ENCODE measurements around the gene CREB1. TPM values are rescaled to one million over a fixed set of nuclear protein-coding genes. Genes with fewer than 3 reads are reported as not detected.

The CREB1 gene
- total and polyA plus RNA-seq, 2 donors (not counting 1 experiment from before 2014, with no cell fraction given) = 42.5 to 156 TPM

DNA sequence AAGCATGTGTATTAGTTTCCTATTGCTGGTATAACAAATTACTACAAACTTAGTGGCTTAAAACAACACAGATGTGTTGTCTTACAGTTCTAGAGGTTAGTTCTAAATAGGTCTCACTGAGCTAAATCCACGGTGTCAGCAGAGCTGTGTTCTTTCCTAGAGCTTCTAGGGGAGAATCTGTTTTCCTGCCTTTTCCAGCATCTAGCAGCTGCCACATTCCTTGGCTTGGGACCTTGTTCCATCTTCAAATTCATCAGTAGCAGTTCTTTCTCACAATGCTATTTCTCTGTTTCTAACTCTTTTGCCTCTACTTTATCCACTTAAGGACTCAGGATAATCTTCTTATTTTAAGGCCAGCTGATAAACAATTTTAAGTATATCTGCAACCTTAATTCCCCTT, 32.2 kb upstream of the CREB1 start:
- no peaks in the 10 kb centered on the region for H3K79me2 ChIP-seq (ENCODE audit: control insufficient read depth, insufficient read depth, low read length)
- Mint-ChIP-seq H3K4me1 (peaks cover 47% of the 10 kb centered on the region), H3K27me3 (no peaks in the 10 kb centered on the region), H3K27ac (no peak overlapping the region), H3K4me3 (no peak overlapping the region), H3K9me3 (ENCODE audit: insufficient read depth) (no peaks in the 10 kb centered on the region)
- no peak overlapping the region for H3K9ac ChIP-seq (ENCODE audit: low read length)
- H3K27me3 ChIP-seq (replicated peaks in 1 of 4; ENCODE audit: control extremely low read depth in 1 of 4, control insufficient read depth in 3 of 4, insufficient read depth in 4 of 4, low read length in 3 of 4) = no peaks in the 10 kb centered on the region
- intact Hi-C loops (cut with micrococcal nuclease) = no loop called here
- no peaks in the 10 kb centered on the region for H3K9me3 ChIP-seq (ENCODE audit: control extremely low read depth in 1 of 3, control insufficient read depth in 2 of 3, insufficient read depth in 1 of 3, low read length in 2 of 3)
- no peak for TF ChIP-seq EZH2 (IDR thresholded peaks at IDR 0.05; ENCODE audit: borderline replicate concordance, insufficient read depth, low read depth, low read length, poor library complexity, severe bottlenecking)
- TF ChIP-seq, protein P1, sequence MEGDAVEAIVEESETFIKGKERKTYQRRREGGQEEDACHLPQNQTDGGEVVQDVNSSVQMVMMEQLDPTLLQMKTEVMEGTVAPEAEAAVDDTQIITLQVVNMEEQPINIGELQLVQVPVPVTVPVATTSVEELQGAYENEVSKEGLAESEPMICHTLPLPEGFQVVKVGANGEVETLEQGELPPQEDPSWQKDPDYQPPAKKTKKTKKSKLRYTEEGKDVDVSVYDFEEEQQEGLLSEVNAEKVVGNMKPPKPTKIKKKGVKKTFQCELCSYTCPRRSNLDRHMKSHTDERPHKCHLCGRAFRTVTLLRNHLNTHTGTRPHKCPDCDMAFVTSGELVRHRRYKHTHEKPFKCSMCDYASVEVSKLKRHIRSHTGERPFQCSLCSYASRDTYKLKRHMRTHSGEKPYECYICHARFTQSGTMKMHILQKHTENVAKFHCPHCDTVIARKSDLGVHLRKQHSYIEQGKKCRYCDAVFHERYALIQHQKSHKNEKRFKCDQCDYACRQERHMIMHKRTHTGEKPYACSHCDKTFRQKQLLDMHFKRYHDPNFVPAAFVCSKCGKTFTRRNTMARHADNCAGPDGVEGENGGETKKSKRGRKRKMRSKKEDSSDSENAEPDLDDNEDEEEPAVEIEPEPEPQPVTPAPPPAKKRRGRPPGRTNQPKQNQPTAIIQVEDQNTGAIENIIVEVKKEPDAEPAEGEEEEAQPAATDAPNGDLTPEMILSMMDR (IDR thresholded peaks at IDR 0.05) = no peak
- WGBS (ENCODE audit: insufficient coverage) = 100% methylated on average over 1 of the region's 1 CpG
- H3K36me3 ChIP-seq (replicated peaks in 1 of 2; ENCODE audit: control extremely low read depth in 1 of 2, control insufficient read depth in 1 of 2, extremely low read depth in 1 of 2, insufficient read depth in 2 of 2, low read length in 1 of 2) = no peaks in the 10 kb centered on the region
- ChIA-PET CTCF (interaction anchor here (0.7 kb wide), 1 partner anchor 697 kb away, joined by 3 read pairs; no protein-coding TSS in a partner anchor), POLR2A (no interaction called here)
- no peak overlapping the region for H3K4me3 ChIP-seq (ENCODE audit: control extremely low read depth in 1 of 5, extremely low read depth in 1 of 5, insufficient read depth in 1 of 5, low read depth in 2 of 5, low read length in 4 of 5)
- no peak for DNase-seq
- H3K27ac ChIP-seq (ENCODE audit: low read length in 2 of 2) = no peak overlapping the region
- no peak overlapping the region for H2AFZ ChIP-seq (ENCODE audit: insufficient read depth, low read depth, low read length, poor library complexity, severe bottlenecking)
- no peak overlapping the region for H3K4me2 ChIP-seq (replicated peaks; ENCODE audit: low read depth, low read length, poor library complexity, severe bottlenecking)
- ATAC-seq (ENCODE audit: low read depth) = no peak
- no peaks in the 10 kb centered on the region for H4K20me1 ChIP-seq (ENCODE audit: control insufficient read depth, insufficient read depth, low read length, poor library complexity, severe bottlenecking)
- peaks cover 37 to 47% of the 10 kb centered on the region in 2 donors for H3K4me1 ChIP-seq (ENCODE audit: control insufficient read depth in 2 of 2, insufficient read depth in 2 of 2, low read length in 2 of 2)

DNA sequence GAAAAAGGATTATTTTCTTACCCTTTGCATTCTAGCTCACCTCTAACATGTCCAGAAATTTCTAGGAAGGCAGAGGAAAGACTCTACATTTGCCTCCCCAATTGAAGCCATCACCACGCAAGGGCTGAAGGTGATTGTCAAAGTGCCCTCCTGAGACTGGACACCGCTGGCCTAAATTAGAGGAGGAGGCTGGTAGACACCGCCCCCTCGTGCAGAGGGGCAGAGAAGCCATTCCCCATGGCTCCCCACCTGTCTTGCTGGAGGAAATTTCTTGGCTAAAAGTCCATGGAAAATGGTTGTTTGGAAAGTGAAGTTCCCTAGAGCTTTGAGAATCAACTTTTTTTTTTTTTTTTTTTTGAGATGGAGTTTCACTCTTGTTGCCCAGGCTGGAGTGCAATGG, 31.3 kb upstream of the CREB1 start:
- intact Hi-C loops (cut with micrococcal nuclease) = no loop called here
- CTCF ChIA-PET = no interaction called here
- H3K4me1 Mint-ChIP-seq = peaks cover 48% of the 10 kb centered on the region

More for the DNA sequence above, 31.3 kb upstream of the CREB1 start:
- Mint-ChIP-seq H3K27ac (no peak overlapping the region), H3K9me3 (ENCODE audit: insufficient read depth) (no peaks in the 10 kb centered on the region), H3K27me3 (no peaks in the 10 kb centered on the region), H3K4me3 (no peak overlapping the region)
- WGBS (ENCODE audit: insufficient coverage) = 100% methylated on average over 2 of the region's 4 CpGs
- H3K36me3 ChIP-seq (replicated peaks in 1 of 2; ENCODE audit: control extremely low read depth in 1 of 2, control insufficient read depth in 1 of 2, extremely low read depth in 1 of 2, insufficient read depth in 2 of 2, low read length in 1 of 2) = no peaks in the 10 kb centered on the region
- H3K4me1 ChIP-seq (ENCODE audit: control insufficient read depth in 2 of 2, insufficient read depth in 2 of 2, low read length in 2 of 2) = peaks cover 44 to 48% of the 10 kb centered on the region in 2 donors
- no peaks in the 10 kb centered on the region for H3K27me3 ChIP-seq (replicated peaks in 1 of 4; ENCODE audit: control extremely low read depth in 1 of 4, control insufficient read depth in 3 of 4, insufficient read depth in 4 of 4, low read length in 3 of 4)
- POLR2A ChIA-PET = no interaction called here
- no peaks in the 10 kb centered on the region for H4K20me1 ChIP-seq (ENCODE audit: control insufficient read depth, insufficient read depth, low read length, poor library complexity, severe bottlenecking)
- no peaks in the 10 kb centered on the region for H3K79me2 ChIP-seq (ENCODE audit: control insufficient read depth, insufficient read depth, low read length)
- H3K27ac ChIP-seq (ENCODE audit: low read length in 2 of 2) = no peak overlapping the region
- no peak overlapping the region for H3K4me2 ChIP-seq (replicated peaks; ENCODE audit: low read depth, low read length, poor library complexity, severe bottlenecking)
- no peak overlapping the region for H3K9ac ChIP-seq (ENCODE audit: low read length)
- no peak overlapping the region for H3K4me3 ChIP-seq (ENCODE audit: control extremely low read depth in 1 of 5, extremely low read depth in 1 of 5, insufficient read depth in 1 of 5, low read depth in 2 of 5, low read length in 4 of 5)
- DNase-seq = no peak
- TF ChIP-seq, protein P1 (IDR thresholded peaks at IDR 0.05) = no peak
- no peak for TF ChIP-seq EZH2 (IDR thresholded peaks at IDR 0.05; ENCODE audit: borderline replicate concordance, insufficient read depth, low read depth, low read length, poor library complexity, severe bottlenecking)
- no peak overlapping the region for H2AFZ ChIP-seq (ENCODE audit: insufficient read depth, low read depth, low read length, poor library complexity, severe bottlenecking)
- no peak for ATAC-seq (ENCODE audit: low read depth)
- H3K9me3 ChIP-seq (ENCODE audit: control extremely low read depth in 1 of 3, control insufficient read depth in 2 of 3, insufficient read depth in 1 of 3, low read length in 2 of 3) = no peaks in the 10 kb centered on the region

All from B cell (primary cell).